IPS-NIHi7 (cell line): Measurements from ENCODE around the gene CCDC171.
"Not testable (repeated sequence)": the region's sequence is repeated elsewhere in the genome, so short reads cannot be mapped to it uniquely, and the experiment has no call there.

Experiments
- DNase-seq: peaks from one replicate; pipeline ENCODE4 v3.0.0; 2012; ENCODE audit warnings: mixed read lengths; ENCODE audit errors: extremely low spot score

CCDC171 gene

DNA sequence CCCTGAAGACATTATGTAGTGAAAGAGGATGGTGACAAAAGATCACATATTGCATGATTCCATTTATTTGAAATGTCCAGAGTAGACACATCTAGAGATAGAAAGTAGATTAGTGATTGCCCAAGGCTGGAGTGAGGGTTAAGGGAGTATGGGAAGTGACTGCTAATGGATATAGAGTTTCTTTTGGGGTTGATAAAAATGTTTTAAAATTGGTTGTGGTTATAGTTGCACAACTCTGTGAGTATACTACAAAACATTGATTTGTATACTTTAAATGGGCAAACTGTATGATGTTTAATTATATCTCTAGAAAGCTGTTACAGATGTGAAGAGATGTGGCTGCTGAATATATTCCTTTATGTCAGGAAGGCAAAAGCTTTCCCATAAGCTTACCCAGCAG is 202.8 kb downstream of the CCDC171 start:
- no peak for DNase-seq

DNA sequence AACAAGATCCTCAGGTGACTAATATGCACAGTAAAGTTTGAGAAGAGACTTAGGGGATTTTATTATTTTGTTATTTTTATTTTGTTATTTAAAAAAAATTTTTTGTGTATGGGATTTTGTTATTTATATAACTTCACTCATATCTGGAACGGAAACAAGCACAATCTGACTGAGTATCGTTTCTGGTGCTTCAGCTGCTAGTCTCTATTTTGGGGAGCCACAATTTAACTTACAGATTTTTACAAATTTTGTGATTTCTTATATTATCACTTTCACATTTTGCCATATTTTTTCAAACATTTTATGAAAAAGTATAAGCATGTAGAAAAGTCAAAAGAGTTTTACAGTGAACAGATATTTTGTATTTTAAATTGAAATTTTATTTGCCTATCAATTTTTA is 208.7 kb downstream of the CCDC171 start:
- DNase-seq, result no peak

DNA sequence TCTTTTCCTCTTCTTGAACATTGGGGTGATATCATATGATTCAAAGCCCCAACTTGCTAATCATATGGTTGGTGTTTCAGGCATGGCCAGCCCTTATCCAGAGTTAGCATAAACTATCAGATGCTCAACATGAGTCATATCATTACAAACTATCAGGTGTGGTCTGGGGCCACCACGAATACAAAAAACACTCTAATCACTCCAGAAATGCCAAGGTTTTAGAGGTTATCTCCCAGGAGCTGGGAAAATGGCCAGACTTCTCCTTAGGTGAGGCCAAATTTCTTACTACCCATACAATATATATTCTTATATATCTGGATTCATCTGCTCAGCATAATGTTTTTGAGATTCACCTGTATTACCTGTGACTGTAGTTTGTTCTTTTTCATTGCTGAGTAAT is 210.5 kb downstream of the CCDC171 start:
- no peak for DNase-seq

DNA sequence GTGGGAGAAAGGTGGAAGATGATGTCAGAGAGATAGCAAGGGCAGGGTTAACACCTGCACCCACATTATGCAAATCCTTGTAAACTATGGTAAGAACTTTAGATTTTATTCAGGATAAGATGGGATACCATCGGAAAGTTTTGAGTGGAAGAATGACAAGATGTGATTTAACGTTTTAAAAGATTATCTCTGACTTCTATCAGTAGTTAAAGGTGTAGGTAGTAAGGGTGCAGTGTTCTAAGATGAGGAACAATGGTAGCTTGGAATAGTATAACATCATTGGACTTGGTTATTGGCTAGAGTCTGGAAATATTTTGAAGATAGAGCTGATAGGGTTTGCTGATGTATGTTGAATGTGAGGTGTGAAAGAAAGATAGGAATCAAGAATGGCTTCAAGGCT is 211.3 kb downstream of the CCDC171 start:
- no peak for DNase-seq

DNA sequence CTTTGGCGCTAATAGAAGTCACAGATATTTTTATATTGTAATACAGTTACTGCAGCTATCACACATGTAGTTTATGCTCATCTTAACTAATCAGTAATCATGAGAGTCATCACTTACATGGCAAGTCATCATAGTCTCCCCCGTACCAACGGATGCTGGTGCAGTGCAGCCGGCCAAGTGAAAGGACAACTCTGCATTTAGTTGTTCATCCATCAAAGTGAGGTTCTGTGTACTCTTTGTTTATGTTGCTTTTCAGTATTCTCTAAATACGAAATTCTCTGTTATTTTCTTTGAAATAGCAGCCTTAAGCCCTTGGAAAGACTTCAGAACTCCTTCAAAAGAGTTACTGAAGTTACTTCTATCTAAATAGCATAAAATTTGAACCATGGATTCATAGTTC is 216.7 kb downstream of the CCDC171 start:
- no peak for DNase-seq

DNA sequence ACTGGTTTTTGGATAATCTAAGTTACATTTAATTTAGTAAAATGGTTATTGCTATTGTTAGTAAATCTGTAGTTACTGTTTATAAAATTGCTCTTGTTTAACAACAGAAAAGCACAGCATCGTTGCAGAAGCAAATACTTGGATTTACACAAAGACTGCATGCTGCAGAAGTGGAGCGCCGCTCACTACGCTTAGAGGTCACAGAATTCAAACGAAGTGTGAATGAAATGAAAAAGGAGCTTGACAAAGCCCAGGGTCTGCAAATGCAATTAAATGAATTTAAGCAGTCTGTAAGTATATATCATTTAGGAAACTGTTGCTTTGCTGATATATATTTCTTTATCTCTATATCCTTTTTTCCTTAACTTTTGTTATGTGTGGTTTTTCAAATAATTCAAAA is 226.0 kb downstream of the CCDC171 start:
- no peak for DNase-seq

DNA sequence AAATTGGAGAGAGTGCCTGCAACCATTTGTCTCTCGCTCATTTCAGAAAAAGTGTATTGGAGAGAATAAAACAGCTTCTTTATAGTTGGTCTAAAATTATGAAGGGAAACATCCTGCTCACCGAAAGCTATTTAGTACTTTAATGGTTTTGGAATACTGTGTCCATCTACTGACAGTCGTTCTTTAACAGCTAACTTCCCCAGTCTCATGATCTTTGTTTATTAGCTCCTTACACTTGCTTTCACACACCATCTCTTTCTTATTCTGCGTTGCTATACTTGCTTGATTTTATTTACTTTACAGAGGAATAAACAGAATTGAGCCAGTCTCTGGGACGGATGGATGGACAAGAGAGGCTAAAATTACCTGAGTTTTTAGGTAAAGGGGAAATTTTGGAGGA is 229.3 kb downstream of the CCDC171 start:
- DNase-seq, result no peak

DNA sequence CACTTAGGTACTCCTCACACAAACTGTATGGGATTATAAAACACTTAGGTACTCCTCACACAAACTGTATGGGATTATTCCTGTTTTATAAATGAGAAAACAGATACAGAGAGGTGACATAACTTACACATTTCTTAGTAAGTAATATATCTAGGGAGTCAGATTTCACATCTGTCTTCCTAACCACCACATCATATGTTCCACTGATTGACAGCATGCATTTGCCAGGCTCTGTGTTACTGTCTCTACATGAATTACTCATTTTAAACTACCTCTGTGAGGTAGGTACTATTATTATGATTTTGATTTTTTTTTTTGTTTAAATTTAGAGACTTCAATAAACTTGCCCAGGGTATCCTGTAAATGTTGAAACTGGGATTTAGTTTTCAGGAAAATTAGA is 232.7 kb downstream of the CCDC171 start:
- DNase-seq, result no peak

DNA sequence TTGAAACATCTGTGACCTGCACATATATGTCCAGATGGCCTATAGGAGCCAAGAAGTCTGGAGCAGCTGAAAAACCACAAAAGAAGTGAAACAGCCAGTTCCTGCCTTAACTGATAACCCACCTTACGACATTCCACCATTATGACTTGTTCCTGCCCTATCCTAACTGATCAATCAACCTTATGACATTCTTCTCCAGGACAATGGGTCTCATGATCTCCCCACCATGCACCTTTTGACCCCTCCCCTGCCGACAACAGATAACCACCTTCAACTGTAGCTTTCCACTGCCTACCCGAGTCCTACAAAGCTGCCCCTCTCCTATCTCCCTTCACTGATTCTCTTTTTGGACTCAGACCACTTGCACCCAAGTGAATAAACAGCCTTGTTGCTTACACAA is 233.8 kb downstream of the CCDC171 start:
- no peak for DNase-seq

DNA sequence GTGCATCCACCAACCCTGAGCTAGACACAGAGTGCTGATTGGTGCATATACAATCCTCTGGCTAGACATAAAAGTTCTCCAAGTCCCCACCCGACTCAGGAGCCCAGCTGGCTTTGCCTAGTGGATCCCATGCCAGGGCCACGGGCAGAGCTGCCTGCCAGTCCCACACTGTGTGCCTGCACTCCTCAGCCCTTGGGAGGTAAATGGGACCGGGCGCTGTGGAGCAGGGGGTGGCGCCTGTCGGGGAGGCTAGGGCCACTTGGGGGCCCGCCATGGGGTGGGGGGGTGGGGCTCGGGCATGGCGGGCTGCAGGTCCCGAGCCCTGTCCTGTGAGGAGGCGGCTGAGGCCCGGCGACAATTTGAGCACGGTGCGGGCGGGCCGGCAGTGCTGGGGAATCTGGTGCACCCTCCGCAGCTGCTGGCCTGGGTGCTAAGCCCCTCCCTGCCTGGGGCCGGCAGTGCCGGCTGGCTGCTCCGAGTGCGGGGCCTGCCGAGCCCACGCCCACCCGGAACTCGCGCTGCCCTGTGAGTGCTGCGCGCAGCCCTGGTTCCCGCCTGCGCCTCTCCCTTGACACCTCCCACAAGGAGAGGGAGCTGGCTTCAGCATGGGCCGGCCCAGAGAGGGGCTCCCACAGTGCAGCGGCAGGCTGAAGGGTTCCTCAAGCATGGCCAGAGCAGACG is 257.5 kb downstream of the CCDC171 start:
- DNase-seq, result not testable (repeated sequence)

DNA sequence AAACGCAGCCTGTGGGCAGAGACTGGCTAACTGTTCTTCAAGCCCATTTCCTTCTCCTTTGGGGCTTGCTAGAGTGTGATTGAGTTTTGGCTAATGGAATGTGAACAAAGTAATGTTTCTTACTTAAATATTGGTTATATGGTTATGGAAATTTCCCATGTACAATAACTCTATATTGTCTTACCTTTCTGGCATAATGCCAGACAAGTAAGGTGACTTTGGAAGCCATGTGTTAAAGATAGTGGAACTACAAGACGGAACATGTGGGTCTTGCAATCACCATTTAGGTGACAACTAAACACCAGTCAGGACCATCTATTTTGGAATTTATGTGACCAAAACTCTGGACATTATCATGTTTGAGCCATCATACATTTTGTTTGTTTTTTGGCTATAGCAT is 260.2 kb downstream of the CCDC171 start:
- no peak for DNase-seq

DNA sequence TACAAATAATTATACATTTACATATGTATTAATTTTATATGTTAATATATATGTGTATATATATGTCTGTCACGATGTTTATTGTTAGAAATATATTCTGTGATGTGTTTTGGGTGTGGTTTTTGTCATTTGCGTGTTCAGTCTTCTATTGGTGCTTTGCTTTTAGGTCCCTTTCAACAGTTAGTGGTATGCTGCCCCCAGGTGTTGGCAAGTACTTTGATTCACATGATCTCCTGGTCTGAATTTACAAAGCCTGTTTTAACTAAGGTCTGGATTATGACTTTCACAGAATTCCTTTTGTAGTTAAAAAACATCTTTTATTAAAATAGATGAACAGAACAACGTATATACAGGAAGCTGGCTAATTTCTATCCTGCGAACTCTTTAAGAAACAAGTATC is 271.5 kb downstream of the CCDC171 start:
- peak; percentile 33 for DNase-seq

DNA sequence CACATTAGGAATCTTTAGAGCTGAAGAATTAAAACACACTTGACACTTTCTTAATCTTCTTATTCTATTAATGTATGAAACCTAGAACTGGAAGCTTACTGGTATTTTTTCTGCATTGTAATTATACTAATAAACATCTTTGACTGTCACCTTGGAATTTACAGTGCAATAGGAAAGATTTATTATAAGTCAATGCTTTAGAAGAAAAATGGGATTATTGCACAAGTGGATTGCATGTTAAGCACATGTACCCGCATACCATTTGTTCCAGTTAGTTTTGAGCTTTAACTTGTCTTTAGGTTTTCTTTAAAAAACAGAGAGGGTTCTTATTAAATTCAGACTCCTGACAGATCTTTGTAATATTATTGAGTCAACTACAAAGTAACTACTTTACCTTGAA is 278.5 kb downstream of the CCDC171 start:
- DNase-seq, result no peak

DNA sequence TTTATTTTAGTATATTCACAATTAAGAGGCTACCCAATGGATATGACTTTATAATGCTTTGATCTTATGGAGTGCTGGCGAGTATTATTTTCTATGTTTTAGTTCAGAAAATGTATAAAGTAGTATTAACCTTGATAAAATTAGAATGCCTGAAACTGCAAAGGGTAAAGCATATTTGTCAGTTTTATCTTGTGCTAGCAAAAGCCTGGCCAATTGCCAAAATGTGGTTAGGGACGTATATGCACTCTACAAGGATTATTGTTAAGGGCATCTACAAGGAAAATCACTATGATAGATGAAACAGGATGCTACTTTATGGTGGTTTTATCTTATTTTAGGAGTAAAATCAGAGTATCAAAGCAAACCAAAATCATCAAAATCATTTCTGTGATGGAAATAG is 281.7 kb downstream of the CCDC171 start:
- DNase-seq, result no peak

DNA sequence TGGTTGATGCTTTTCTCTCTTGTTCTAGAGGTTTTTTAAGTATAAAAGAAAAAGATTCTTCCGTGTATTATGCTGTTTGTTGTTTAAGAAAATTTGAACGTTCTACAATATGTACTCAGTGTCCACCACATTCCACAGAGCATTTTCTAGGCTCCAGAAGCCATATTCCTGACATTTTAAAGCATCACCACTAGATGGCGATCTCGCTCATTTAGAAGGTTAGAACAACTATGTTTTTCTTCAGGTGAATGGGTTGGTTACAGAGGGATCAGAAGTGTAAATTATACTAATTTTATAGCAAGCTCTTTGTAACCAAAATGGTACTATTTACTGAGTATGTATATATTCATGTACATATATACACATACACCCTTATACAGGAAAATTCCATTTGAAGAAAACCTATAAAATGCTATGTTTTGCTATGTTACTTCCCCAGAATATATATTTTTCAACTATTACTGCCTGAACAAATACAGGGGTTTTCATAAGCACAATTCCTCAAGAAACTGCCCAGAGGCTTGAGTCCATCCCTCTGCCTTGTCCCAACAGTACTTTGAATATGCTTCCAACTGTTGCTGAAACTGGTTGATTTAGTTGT is 284.3 kb downstream of the CCDC171 start:
- DNase-seq, result peak; percentile 57

DNA sequence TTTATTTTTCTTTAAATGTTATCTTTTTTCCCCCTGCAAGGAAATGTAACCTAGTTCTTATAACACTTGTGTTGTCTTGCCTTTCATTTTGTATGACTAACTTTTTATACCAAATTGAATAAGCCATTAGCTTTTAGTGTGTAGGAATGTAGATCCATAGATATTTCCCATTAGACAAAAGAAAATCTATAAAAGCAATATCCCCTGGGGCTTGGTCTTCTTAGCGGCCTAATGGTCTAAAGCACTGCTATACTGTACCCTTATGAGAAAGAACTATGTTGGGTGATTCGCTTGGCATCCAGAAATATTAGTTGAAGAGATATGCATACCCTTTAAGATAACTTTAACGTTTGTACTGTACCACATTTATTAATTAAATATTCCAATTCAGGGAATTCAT is 289.2 kb downstream of the CCDC171 start:
- no peak for DNase-seq

DNA sequence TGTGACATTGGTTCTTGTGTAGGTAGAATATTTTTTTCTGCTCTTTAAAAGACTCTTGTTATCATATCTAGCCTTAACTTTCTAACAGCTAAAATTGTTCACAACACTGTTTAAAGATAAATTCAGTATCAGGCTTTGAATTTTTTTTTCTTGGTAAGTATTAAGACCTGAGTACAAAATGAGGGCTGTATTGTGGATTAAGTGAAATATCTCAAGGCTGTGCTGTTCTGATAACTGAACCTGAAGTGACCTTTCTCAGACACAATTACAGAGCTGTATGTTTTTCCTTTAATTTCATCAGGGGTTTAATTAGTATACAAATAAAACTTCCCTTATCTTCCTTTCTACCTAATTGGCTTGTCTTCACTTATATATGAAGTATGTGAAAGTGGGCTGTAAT is 290.5 kb downstream of the CCDC171 start:
- no peak for DNase-seq

DNA sequence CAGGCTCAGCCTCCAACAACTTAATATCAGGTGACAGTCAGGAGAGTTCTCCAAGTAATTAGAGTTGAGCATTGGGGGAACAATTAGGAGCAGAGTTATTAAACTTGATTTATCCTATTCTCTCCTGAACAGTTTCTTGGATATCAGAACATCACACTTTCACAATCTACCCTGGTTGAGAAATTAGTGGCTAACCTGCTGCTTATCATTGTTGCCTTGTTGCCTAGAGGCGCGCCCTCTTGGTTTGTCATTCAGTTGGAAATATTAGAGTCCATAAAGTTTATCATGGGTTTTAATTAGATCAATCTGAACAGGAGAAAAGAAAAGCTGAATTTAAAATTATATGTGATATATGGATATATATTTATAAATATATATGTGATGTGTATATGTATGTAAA is 291.1 kb downstream of the CCDC171 start:
- no peak for DNase-seq

DNA sequence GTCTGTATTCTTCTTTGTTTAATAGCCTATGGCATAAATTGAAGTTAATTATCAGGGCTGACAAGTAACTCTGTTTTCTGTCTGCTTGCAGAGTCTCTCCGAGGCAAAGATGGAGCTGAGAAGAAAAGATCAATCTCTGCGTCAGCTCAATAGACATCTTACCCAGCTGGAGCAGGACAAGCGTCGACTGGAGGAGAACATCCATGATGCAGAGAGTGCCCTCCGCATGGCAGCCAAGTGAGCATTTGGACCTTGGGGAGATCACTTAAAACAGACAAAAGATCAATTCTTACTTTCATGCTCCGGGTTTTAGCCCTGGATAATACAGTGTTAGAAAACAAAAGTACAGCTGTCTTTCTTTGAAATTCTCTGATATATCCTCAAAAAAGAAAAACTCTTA is 293.8 kb downstream of the CCDC171 start:
- DNase-seq, result no peak

DNA sequence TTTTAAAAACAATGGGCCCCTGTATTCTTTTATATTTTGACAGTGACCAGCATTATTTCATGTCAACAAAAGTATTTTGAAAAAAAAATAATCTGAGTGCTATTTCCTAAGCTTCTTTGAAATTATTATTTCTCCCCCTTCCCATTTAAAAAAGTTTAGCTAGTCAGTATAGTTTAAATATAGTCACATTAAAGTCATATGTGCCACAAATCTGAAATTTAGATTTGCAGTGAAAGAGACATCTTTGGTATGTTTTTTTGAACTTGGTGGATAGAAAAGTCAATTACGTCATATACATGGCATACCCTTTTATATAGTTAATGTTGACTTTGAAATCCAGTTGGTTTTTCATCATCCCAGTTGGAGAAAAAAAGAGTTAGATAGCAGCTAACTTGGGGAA is 297.0 kb downstream of the CCDC171 start:
- DNase-seq, result no peak

DNA sequence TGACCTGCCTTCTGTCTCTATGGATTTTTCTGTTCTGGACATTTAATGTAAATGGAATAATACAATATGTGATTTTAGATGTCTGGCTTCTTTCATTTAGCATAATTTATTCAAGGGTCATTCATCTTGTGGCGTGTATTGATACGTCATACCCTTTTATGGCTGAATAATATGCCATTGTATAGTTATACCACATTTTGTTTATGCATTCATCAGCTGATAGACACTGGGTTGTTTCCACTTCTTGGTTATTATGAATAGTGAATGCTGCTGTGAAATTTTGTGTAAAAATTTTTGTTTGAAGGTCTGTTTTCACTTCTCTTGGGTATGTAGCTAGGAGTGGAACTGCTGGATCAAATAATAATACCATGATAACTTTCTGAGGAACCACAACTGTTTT is 298.9 kb downstream of the CCDC171 start:
- DNase-seq, result no peak

DNA sequence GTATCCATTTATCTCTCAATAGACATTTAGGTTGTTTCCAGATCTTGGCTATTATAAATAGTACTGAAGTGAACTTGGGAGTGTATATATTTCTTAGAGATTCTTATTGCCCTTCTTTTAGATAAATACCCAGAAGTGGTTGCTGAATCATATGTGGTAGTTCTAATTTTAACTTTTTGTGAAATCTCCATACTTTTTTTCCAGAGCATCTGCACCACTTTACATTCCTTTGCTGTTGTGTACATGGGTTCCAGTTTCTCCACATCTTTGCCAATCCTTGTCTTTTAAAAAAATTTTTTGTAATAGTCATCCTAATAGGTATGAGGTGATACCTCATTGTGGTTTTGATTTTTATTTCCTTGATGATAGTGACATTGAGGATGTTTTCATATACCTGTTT is 303.7 kb downstream of the CCDC171 start:
- DNase-seq, result no peak

DNA sequence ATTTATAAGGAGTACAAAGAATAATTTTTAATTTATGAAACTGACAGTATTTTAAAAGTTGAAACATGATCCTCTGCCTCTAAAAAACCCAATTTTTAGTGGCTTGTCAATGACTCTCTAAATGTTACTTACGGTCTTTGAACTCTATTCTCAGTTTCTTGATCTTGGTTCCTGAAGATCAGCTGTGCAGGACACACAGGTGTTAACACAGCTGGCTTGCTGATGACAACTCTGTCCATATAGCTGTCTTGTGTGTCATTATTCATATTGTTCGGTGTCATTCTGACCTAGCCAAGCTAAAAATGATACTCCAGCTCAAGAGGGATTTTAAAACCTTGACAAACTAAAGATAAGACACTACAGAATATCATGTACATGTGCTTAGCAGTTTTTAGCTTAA is 314.5 kb downstream of the CCDC171 start:
- no peak for DNase-seq

DNA sequence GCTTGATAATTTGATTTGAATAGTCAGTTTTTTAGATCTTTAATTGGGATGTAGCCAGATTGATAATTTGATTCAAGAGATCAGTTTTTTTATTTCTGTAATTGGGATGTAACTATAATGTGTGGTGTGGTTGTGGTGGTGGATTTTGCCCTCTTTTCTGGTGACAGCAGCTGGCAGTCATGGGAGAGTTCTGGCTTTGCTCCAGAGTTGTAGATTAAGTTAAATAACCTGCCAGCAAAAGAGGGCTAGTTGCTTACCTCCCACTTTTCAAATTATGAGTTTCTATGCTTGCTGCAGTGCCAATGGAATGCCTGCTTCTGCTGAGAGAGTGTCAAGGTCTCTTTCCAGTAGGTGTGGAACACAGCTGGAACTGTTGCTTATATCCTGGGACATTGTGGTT is 315.1 kb downstream of the CCDC171 start:
- no peak for DNase-seq
